Midbrain (tissue), 1 donor: Measurements from ENCODE around the gene RNF126.
"Not testable (repeated sequence)": the region's sequence is repeated elsewhere in the genome, so short reads cannot be mapped to it uniquely, and the experiment has no call there.

ENCODE experiments used
- DNase-seq: peaks from one replicate; lab custom pipeline; 2025; lab: John Stamatoyannopoulos, UW

RNF126 gene

GRCh38 chr19:646779-647565 is 16.0 kb downstream of the RNF126 start:
- DNase-seq, result no peak

- no peak for DNase-seq
These were observed 16.9 kb downstream of the RNF126 start for GRCh38 chr19:645912-646778.

DNA sequence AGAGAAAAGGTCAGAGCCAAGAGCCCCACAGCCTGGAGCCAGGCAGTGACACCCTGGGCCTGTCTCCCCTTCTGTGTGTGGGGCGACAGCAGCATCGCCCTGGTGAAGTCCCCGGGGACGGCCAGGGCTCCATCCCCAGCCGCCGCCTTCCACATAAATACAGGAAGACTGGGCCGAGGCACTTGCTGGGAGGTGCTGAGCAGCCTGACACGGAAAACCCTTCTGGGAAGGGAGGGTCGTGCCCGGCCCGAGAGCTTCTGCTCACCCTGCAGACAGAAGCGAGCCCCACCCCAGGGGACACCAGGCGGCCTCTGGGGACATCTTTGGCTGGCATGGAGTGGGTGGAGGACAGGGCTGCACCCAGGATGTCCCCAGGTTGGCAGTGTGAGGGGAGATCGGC is 18.2 kb downstream of the RNF126 start:
- no peak for DNase-seq

DNA sequence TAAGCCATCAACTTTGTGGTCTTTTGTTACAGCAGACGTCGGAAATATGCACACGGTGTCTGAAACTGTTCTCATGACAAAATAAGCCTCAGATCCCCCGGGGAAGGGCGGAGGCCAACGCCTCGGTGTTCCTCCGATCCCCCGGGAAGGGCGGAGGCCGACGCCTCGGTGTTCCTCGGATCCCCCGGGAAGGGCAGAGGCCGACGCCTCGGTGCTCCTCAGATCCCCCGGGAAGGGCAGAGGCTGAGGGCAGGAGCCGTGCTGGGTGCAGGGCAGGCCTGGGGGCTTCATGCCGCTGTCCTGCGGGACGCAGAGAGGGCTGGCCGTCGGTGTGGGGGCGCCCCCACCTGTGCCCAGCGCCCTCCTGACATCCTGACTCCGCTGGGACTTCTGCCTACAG is 18.7 kb downstream of the RNF126 start:
- DNase-seq, result no peak

DNA sequence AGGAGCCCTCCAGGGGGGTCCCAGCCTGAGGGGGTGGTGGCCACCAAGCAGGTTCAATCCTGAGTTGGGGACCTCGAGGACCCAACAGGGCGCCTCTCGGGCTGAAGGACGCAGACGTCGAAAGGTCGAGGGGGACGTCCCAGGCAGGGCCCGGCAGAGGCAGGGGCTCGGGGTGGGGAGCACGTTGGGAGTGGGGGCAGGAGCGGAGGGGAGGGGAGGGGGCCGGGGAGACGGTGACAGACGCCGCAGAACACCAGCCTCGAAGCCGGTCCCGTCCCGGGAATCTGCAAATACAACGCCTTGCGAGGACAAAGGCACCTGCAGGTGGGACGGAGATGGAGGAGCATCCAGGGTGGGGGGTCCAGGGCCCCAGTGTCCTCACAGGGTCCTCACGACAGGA is 19.3 kb downstream of the RNF126 start:
- DNase-seq, result no peak

DNA sequence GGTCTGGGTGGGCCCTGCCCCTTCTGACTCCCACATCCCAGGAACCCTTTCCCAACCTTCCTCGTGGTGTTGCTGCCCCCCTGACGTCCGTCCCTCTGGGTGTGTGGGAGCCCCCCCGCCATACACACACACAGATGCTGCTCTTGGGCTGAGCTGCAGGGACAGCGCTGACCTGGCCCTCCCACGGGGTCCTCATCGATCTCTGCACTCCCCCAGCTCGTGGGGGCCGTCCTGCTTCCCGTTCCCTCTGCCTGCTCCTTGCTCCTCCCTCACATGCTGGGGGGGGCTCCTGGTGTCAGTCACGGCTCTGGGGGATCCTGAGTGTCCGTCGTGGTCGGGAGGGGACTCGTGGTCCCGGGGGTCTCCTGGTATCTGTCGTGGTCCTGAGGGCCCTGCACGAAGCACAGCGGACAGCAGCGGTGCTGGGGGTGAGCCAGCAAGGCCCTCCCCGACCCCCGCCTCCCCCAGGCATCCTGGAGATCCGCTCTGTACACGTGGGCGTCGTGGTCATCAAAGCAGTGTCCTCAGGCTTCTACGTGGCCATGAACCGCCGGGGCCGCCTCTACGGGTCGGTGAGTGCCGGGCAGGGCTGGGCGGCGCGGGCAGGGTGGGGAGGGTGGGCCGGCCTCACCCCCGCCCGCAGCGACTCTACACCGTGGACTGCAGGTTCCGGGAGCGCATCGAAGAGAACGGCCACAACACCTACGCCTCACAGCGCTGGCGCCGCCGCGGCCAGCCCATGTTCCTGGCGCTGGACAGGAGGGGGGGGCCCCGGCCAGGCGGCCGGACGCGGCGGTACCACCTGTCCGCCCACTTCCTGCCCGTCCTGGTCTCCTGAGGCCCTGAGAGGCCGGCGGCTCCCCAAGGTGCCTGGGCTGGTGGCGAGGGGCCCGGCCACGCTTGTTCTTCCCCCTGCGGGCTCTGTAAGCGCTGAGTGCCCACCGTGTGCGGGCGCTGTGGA is 20.0 kb downstream of the RNF126 start:
- DNase-seq, result no peak

DNA sequence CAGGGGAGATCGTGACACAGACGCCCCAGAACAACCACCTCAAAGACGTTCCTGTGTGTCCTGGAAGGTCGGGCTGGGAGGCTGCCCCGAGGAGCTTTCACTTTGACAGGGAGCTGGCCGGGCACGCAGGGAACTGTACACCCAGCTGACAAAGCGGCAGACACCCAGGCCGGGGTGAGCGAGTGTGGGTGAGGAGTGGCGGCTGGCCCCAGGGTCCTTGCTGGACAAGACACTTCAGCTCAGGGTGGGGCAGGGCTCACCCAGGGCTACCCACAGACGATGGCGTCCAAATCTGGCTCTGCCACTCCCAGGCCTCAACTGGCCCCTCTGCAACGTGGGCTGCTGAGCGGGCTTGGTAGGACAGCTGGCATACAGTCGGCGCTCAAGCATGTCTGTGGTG is 21.3 kb downstream of the RNF126 start:
- DNase-seq, result no peak

DNA sequence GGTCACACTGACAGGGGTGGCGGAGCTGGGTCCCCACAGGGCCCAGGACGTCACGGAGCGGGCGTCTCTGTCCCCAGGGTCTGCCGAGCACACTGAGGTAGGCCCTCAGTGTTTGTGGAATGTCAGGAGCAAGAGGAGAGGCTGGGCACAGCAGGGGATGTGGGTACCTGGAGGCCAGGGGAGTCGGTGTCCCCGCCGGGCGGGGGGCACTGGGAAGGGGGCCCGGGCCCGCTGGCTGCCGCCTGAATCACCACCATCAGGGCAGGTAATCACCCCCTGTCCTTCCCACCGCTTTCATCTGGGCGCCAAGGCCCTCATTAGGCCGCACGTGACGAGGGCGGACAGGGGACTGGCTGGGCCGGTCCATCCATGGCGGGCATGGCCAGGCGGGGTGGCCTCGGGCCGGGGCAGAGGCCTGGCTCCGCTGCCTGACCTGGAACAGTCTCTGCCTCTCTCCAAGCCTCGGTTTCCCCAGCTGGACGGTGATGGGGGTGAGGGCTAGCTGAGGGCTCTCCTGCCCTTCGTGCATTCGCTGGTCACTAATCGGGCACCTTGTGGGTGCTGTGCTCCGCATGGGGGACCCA is 22.3 kb downstream of the RNF126 start:
- no peak for DNase-seq

- no peak for DNase-seq
These were observed 22.9 kb downstream of the RNF126 start for GRCh38 chr19:640161-640558.

DNA sequence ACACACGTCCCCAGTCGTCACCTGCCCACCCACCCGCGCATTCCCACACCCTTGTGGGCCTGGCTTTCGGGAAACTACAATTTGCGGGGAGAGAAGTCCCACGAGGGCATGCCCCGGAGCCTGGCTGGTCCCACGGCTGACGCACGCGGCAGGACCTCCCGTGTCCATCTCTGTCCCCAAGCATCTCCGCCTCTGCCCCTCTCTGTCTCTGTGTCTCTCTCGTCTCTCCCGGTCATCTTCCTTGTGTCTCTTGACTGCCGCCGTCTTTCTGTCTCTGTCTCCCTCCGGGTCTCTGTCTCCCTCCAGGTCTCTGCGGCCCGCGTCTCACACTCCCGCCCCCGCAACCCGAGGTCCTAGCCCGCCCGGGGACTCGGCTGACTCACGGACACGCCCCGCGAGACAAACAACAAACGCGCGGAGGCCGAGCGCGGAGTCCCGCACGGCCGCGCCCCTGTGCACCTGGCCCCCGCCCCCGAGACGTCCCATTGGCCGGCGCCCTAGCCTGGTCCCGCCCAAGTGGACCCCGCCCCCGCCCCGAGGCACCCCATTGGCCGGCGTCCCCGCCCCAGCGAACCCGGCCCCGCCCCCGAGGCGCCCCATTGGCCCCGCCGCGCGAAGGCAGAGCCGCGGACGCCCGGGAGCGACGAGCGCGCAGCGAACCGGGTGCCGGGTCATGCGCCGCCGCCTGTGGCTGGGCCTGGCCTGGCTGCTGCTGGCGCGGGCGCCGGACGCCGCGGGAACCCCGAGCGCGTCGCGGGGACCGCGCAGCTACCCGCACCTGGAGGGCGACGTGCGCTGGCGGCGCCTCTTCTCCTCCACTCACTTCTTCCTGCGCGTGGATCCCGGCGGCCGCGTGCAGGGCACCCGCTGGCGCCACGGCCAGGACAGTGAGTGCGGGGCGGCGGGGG is 23.5 kb downstream of the RNF126 start, which contains the start of gene FGF22:
FGF22 (plus strand) TSS at position 627 of the 908 bp plus-strand sequence; CDS start at position 674, 47 bp downstream.
- peak; percentile 89 for DNase-seq

DNA sequence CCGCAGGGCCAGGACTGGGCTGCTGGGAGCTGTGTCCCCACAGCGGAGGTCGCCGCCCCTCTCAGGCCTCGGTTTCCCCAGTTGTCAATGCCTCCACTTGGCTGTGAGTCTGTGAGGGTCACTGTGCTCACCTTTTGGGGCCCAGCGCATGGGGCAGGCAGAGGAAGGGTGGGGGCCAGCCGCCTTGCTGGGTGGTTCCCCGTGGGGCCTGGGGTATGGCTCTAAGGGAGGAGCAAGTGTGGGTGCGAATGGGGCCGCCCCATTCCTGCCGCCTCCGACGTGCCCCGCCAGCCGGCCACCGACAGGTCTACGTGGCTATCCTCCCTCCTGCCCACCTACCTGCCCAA is 24.1 kb downstream of the RNF126 start:
- no peak for DNase-seq

DNA sequence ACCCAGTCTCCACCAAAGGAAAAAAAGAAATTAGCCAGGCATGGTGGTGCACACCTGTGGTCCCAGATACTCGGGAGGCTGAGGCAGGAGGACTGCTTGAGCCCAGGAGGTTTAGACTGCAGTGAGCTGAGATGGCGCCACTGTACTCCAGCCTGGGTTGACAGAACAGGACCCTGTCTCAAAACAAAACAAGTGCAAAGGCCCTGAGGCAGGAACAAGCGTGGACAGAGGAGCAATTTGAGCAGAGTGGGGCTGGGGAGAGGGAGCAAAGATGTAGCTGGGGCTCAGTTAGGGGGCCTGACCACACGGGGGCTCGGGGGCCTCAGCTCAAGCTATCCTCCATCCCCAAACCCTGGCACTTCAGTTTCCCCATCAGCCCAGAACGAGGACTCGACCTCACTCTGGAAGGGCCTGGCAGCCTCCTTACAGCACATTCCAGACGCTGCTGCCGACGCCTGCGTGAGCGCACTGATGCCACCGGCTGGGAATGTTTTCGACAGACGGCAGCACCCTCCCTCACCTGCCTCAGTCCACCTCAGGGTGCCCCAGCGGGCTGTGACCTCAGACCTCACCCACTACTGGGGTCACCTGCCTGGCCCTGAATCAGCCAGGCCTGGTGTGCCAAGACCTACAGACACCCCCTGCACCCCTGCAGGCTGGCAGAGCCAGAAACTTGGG is 27.9 kb downstream of the RNF126 start:
- no peak for DNase-seq

DNA sequence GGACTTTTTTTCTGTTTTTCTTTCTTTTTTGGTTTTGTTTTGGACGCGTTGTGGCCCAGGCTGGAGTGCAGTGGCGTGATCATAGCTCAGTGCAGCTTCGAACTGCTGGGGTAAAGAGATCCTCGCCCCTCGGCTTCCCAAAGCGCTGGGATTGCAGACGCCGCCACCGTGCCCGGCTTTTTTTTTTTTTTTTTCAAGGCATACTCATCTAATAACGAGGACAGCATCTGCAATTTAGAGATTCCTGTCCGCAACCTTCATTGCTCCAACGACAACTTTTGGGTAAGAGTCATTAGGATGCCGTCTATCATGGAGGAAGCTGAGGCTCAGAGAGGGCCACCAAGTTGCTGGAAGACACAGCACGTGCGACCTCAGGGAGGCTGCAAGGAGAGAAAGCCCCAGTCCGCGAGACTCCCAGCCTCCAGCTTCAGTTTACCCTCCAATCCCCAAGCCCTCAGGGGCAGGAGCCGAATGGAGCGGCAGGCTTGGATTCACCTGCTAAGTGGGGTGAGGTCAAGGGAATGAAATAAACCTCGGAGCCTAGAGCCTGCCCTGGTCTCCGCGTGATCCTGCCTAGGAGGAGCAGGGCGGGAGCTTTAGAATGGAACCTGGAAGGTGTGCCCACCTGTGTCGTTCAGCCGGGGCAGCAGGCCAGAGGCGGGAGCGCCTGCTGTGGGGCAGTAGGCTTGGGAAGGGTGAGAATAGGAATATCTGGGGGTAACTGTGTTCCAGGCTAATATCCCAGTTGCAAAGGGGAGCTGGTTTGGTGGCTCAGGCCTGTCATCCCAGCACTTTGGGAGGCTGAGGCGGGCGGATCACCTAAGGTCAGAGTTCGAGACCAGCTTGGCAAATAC is 29.0 kb downstream of the RNF126 start:
- DNase-seq, result no peak

- peak; percentile 96 for DNase-seq
These were observed 29.8 kb downstream of the RNF126 start, which contains the start of gene POLRMT for GRCh38 chr19:633068-633785. Gene POLRMT (minus strand): TSS chr19:633537. CDS start chr19:633512, 25 bp downstream.

DNA sequence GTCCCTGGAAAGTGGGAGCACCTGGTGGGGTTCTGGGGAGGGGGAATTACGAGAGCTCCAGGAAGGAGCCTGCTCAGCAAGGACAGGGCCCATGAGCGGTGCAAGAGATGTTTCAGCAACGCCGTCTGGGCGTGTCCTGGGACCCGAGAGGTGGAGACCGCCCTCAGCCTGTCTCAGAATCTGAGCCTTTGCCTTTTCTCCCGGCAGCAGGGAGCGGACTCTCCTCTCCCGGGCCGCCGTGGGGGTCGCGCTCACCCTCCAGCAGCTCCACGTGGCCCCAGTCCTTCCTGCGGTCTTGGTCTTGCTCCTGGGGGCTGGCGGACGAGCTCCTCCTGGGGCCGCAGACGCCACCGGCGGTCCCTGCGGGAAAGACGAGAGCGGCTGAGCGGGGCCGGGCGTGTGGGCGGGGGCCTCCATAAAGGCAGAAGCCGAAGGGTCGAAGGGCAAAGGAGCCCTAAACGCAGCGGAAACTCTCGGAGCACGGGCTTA is 30.4 kb downstream of the RNF126 start:
- DNase-seq, result no peak

- no peak for DNase-seq
These were observed 32.9 kb downstream of the RNF126 start for GRCh38 chr19:629961-630714.

GRCh38 chr19:629515-629914 is 33.5 kb downstream of the RNF126 start:
- DNase-seq, result not testable (repeated sequence)
